Measurements from ENCODE around the gene ASB3. TPM values are rescaled to one million over a fixed set of nuclear protein-coding genes. Genes with fewer than 3 reads are reported as not detected.

ASB3 gene
- total and polyA plus RNA-seq, 9 of the 15 experiments (the other 6 are each of a cell fraction or from before 2014, with no cell fraction given), result 13.6 to 35.3 (median 18.7) TPM

GRCh38 chr2:53768242-53768542, 18.6 kb downstream of the ASB3 start:
- Histone ChIP-seq H3K4me2 (ENCODE audit: insufficient read depth, low read length) (peak overlapping the region; percentile 83), H3K27me3 (ENCODE audit: control insufficient read depth in 2 of 2, insufficient read depth in 2 of 2, low read length in 2 of 2) (no peaks in the 10 kb centered on the region), H2AFZ (ENCODE audit: low read depth, low read length) (peak overlapping the region; percentile 94), H3K36me3 (ENCODE audit: control insufficient read depth, insufficient read depth, low read length) (peaks cover 24% of the 10 kb centered on the region; the same call in 2 of the 3 replicates), H3K9ac (ENCODE audit: insufficient read depth in 1 of 2, low read depth in 2 of 2, low read length in 2 of 2) (peak overlapping the region; percentile 83 to 96), H4K20me1 (replicated peaks; ENCODE audit: control insufficient read depth, insufficient read depth, low read length) (no peaks in the 10 kb centered on the region; the same call in 1 of the 2 replicates), H3K27ac (ENCODE audit: extremely low read depth, low read depth, low read length) (peak overlapping the region; percentile 90), H3K4me3 (peak overlapping the region; percentile 62), H3K4me1 (replicated peaks in 1 of 2; ENCODE audit: control insufficient read depth in 2 of 2, insufficient read depth in 2 of 2, low read length in 2 of 2) (peaks cover 0 to 34% of the 10 kb centered on the region in 2 experiments; a peak in 3 of 5 replicates), H3K9me1 (ENCODE audit: control insufficient read depth, insufficient read depth, low read length) (no peaks in the 10 kb centered on the region), H3K9me3 (replicated peaks; ENCODE audit: control insufficient read depth, insufficient read depth, low read depth, low read length) (no peaks in the 10 kb centered on the region), H3K79me2 (ENCODE audit: control insufficient read depth, insufficient read depth, low read length) (peaks cover 73% of the 10 kb centered on the region)
- FAIRE-seq, result no peak
- 0% methylated on average over 12 of the region's 12 CpGs for WGBS (ENCODE audit: insufficient coverage, low coverage, missing lambda C conversion rate)
- CTCF ChIA-PET (ENCODE audit: low intra/inter-chr PET ratio), result no interaction called here
- POLR2A ChIA-PET, result interaction anchor here (0.7 to 4.3 kb wide), 9 partner anchors 10 to 137 kb away, joined by 3 to 45 read pairs (median 5); partner anchors contain the start of genes ASB3 and ERLEC1
- in situ Hi-C loops (cut with MboI), result no loop called here
- peak; percentile 65 for ATAC-seq
- BruUV-seq (replicated peaks), result no TSS peak
- intact Hi-C loops (cut with micrococcal nuclease), result loop anchor here (5.0 kb wide), 1 partner anchor 101 kb away; no protein-coding TSS in a partner anchor
- DNase-seq (ENCODE audit: extremely low read depth in 1 of 4, low spot score in 3 of 4), result peak in 2 of 4 experiments; percentile 43 to 54
- peak; percentile 1; the same call in 1 of the 2 replicates for TF ChIP-seq MGA (IDR thresholded peaks at IDR 0.05)
- no peak for TF ChIP-seq SIX5 (IDR thresholded peaks at IDR 0.05; ENCODE audit: borderline replicate concordance in 1 of 2, insufficient read depth in 1 of 2, low read depth in 1 of 2, low read length in 2 of 2)
- 0 out of 4 replicates have a peak, but pooled peaks of 1 of the 2 experiments have one; percentile 17 for TF ChIP-seq RCOR1 (IDR thresholded peaks at IDR 0.05; ENCODE audit: borderline replicate concordance in 1 of 2, low read depth in 2 of 2, low read length in 2 of 2)
- TF ChIP-seq NCOR1 (IDR thresholded peaks at IDR 0.05), result no peak
- no peak for TF ChIP-seq TEAD2 (tag; IDR thresholded peaks at IDR 0.05)
- no peak for TF ChIP-seq ZNF217 (CRISPR knock-in tag; IDR thresholded peaks at IDR 0.05)
- no peak for TF ChIP-seq ZNF398 (CRISPR knock-in tag; IDR thresholded peaks at IDR 0.05)
